T-helper 1 cell treated with Interleukin-12 subunit alpha and Interleukin-12 subunit beta and Interleukin-4 antibody, amounts not matched to agents 30 μg/mL and 1 μg/mL, for 36 hours (primary cell): Measurements from ENCODE around the gene FRAT2.

Experiments used
- H3K27ac Mint-ChIP-seq: one replicate; pipeline ENCODE4 v1.8.0; 2021; ENCODE audit warnings: mild to moderate bottlenecking, mixed read lengths
- H3K27me3 Mint-ChIP-seq: one replicate; pipeline ENCODE4 v1.8.0; 2021; ENCODE audit warnings: low read depth, mixed read lengths
- H3K36me3 Mint-ChIP-seq: one replicate; pipeline ENCODE4 v1.8.0; 2021; ENCODE audit warnings: low read depth, mixed read lengths
- H3K4me1 Mint-ChIP-seq: one replicate; pipeline ENCODE4 v1.8.0; 2021; ENCODE audit warnings: low read depth, mixed read lengths
- H3K4me3 Mint-ChIP-seq: one replicate; pipeline ENCODE4 v1.8.0; 2021; ENCODE audit warnings: mild to moderate bottlenecking, moderate library complexity, mixed read lengths
- H3K9me3 Mint-ChIP-seq: one replicate; pipeline ENCODE4 v1.8.0; 2021; ENCODE audit warnings: mixed read lengths

Gene FRAT2

GRCh38 chr10:97321804-97322190 is 12.7 kb downstream of the FRAT2 start:
- peaks cover 17% of the 10 kb centered on the region for H3K27me3 Mint-ChIP-seq
- peaks cover 21% of the 10 kb centered on the region for H3K4me1 Mint-ChIP-seq
- H3K27ac Mint-ChIP-seq, result no peak overlapping the region

GRCh38 chr10:97321032-97321803 is 13.3 kb downstream of the FRAT2 start:
- no peaks in the 10 kb centered on the region for H3K36me3 Mint-ChIP-seq
- peaks cover 17% of the 10 kb centered on the region for H3K27me3 Mint-ChIP-seq
- no peak overlapping the region for H3K27ac Mint-ChIP-seq
- no peaks in the 10 kb centered on the region for H3K9me3 Mint-ChIP-seq
- peaks cover 21% of the 10 kb centered on the region for H3K4me1 Mint-ChIP-seq
- H3K4me3 Mint-ChIP-seq, result peak overlapping the region; percentile 77

More at GRCh38 chr10:97321804-97322190, 12.7 kb downstream of the FRAT2 start:
- H3K36me3 Mint-ChIP-seq, result no peaks in the 10 kb centered on the region
- peak overlapping the region; percentile 61 for H3K4me3 Mint-ChIP-seq
- H3K9me3 Mint-ChIP-seq, result no peaks in the 10 kb centered on the region

- Mint-ChIP-seq H3K27ac (peak overlapping the region; percentile 75), H3K9me3 (no peaks in the 10 kb centered on the region), H3K4me3 (peak overlapping the region; percentile 77), H3K36me3 (no peaks in the 10 kb centered on the region), H3K4me1 (peaks cover 21% of the 10 kb centered on the region), H3K27me3 (peaks cover 17% of the 10 kb centered on the region)
Measured at GRCh38 chr10:97320480-97321031, 14.0 kb downstream of the FRAT2 start.

GRCh38 chr10:97319671-97320479 is 14.7 kb downstream of the FRAT2 start:
- H3K27me3 Mint-ChIP-seq, result peaks cover 17% of the 10 kb centered on the region
- peak overlapping the region; percentile 77 for H3K4me3 Mint-ChIP-seq
- no peaks in the 10 kb centered on the region for H3K9me3 Mint-ChIP-seq
- no peaks in the 10 kb centered on the region for H3K36me3 Mint-ChIP-seq
- peaks cover 21% of the 10 kb centered on the region for H3K4me1 Mint-ChIP-seq
- H3K27ac Mint-ChIP-seq, result peak overlapping the region; percentile 75

GRCh38 chr10:97318772-97319651 is 15.5 kb downstream of the FRAT2 start, which contains the start of gene FRAT1:
Gene FRAT1 (plus strand): TSS chr10:97319271. CDS start chr10:97319454, 183 bp downstream.
- no peaks in the 10 kb centered on the region for H3K9me3 Mint-ChIP-seq
- peaks cover 17% of the 10 kb centered on the region for H3K27me3 Mint-ChIP-seq
- H3K4me1 Mint-ChIP-seq, result peaks cover 21% of the 10 kb centered on the region
- no peaks in the 10 kb centered on the region for H3K36me3 Mint-ChIP-seq
- H3K27ac Mint-ChIP-seq, result peak within 1 kb of the TSS; percentile 95
- peak within 1 kb of the TSS; percentile 87 for H3K4me3 Mint-ChIP-seq

GRCh38 chr10:97314671-97315070 is 19.9 kb downstream of the FRAT2 start:
- Mint-ChIP-seq H3K27ac (no peak overlapping the region), H3K36me3 (no peaks in the 10 kb centered on the region), H3K9me3 (no peaks in the 10 kb centered on the region), H3K4me1 (peaks cover 7% of the 10 kb centered on the region), H3K4me3 (no peak overlapping the region), H3K27me3 (peaks cover 6% of the 10 kb centered on the region)

GRCh38 chr10:97312897-97313296 is 21.6 kb downstream of the FRAT2 start:
- peaks cover 3% of the 10 kb centered on the region for H3K4me1 Mint-ChIP-seq
- H3K27me3 Mint-ChIP-seq, result peaks cover 6% of the 10 kb centered on the region
- H3K36me3 Mint-ChIP-seq, result no peaks in the 10 kb centered on the region
- no peaks in the 10 kb centered on the region for H3K9me3 Mint-ChIP-seq
- no peak overlapping the region for H3K27ac Mint-ChIP-seq
- H3K4me3 Mint-ChIP-seq, result no peak overlapping the region

- H3K4me1 Mint-ChIP-seq, result no peaks in the 10 kb centered on the region
- H3K9me3 Mint-ChIP-seq, result no peaks in the 10 kb centered on the region
- no peaks in the 10 kb centered on the region for H3K36me3 Mint-ChIP-seq
- H3K27ac Mint-ChIP-seq, result no peak overlapping the region
- H3K27me3 Mint-ChIP-seq, result no peaks in the 10 kb centered on the region
- no peak overlapping the region for H3K4me3 Mint-ChIP-seq
Measured at GRCh38 chr10:97311111-97311626, 23.4 kb downstream of the FRAT2 start.

GRCh38 chr10:97307866-97308780 is 26.4 kb downstream of the FRAT2 start:
- Mint-ChIP-seq H3K27me3 (no peaks in the 10 kb centered on the region), H3K27ac (no peak overlapping the region), H3K4me1 (no peaks in the 10 kb centered on the region), H3K4me3 (no peak overlapping the region), H3K9me3 (no peaks in the 10 kb centered on the region), H3K36me3 (no peaks in the 10 kb centered on the region)

GRCh38 chr10:97307441-97307840 is 27.1 kb downstream of the FRAT2 start:
- Mint-ChIP-seq H3K27ac (no peak overlapping the region), H3K27me3 (no peaks in the 10 kb centered on the region), H3K4me1 (no peaks in the 10 kb centered on the region), H3K4me3 (no peak overlapping the region), H3K36me3 (no peaks in the 10 kb centered on the region), H3K9me3 (no peaks in the 10 kb centered on the region)

- Mint-ChIP-seq H3K36me3 (no peaks in the 10 kb centered on the region), H3K27ac (no peak overlapping the region), H3K4me3 (no peak overlapping the region), H3K4me1 (peaks cover 3% of the 10 kb centered on the region), H3K9me3 (no peaks in the 10 kb centered on the region), H3K27me3 (no peaks in the 10 kb centered on the region)
Measured at GRCh38 chr10:97302088-97302791, 32.3 kb downstream of the FRAT2 start.

- Mint-ChIP-seq H3K4me3 (no peak overlapping the region), H3K9me3 (no peaks in the 10 kb centered on the region), H3K27me3 (no peaks in the 10 kb centered on the region), H3K4me1 (peaks cover 3% of the 10 kb centered on the region), H3K36me3 (no peaks in the 10 kb centered on the region), H3K27ac (no peak overlapping the region)
Measured at GRCh38 chr10:97300980-97301379, 33.5 kb downstream of the FRAT2 start.

- H3K4me1 Mint-ChIP-seq, result peaks cover 5% of the 10 kb centered on the region
- H3K9me3 Mint-ChIP-seq, result no peaks in the 10 kb centered on the region
- H3K27ac Mint-ChIP-seq, result no peak overlapping the region
- peaks cover 3% of the 10 kb centered on the region for H3K27me3 Mint-ChIP-seq
- no peaks in the 10 kb centered on the region for H3K36me3 Mint-ChIP-seq
- no peak overlapping the region for H3K4me3 Mint-ChIP-seq
Measured at GRCh38 chr10:97298223-97298571, 36.3 kb downstream of the FRAT2 start.
